ENCODE results near the gene CDC42BPA. TPM values are rescaled to one million over a fixed set of nuclear protein-coding genes. Genes with fewer than 3 reads are reported as not detected.

Gene CDC42BPA
- polyA plus RNA-seq, 1 donor (not counting 4 experiments of a cell fraction or from before 2014, with no cell fraction given): 9.2 TPM

GRCh38 chr1:227043755-227044154, 274.5 kb downstream of the CDC42BPA start:
- dilution Hi-C loops (cut with MboI; ENCODE audit: extremely low pct_ligation_motif_present, low sequenced_read_pairs): no loop called here
- Histone ChIP-seq H3K4me2 (ENCODE audit: control insufficient read depth, extremely low read depth, insufficient read depth, low read depth, low read length) (no peak overlapping the region), H3K9me3 (ENCODE audit: control insufficient read depth, low read depth, low read length) (no peaks in the 10 kb centered on the region), H3K27me3 (ENCODE audit: control insufficient read depth, extremely low read depth, insufficient read depth, low read length) (no peaks in the 10 kb centered on the region), H3K79me2 (ENCODE audit: control insufficient read depth, insufficient read depth, low read length) (no peaks in the 10 kb centered on the region), H3K9me1 (ENCODE audit: control insufficient read depth, extremely low read depth, insufficient read depth, low read length) (no peaks in the 10 kb centered on the region), H3K36me3 (ENCODE audit: control insufficient read depth in 2 of 2, extremely low read depth in 1 of 2, insufficient read depth in 2 of 2, low read length in 2 of 2) (peaks cover 0 to 3% of the 10 kb centered on the region in 2 experiments), H2AFZ (ENCODE audit: control insufficient read depth, low read length) (no peak overlapping the region), H3K4me1 (ENCODE audit: control insufficient read depth, extremely low read depth, insufficient read depth, low read length) (no peaks in the 10 kb centered on the region), H4K20me1 (ENCODE audit: control insufficient read depth, extremely low read depth, insufficient read depth, low read length) (no peaks in the 10 kb centered on the region), H3K9ac (ENCODE audit: control insufficient read depth, extremely low read depth, insufficient read depth, low read length) (no peak overlapping the region), H3K4me3 (ENCODE audit: control insufficient read depth in 2 of 3, extremely low read depth in 1 of 3, insufficient read depth in 2 of 3, low read depth in 1 of 3, low read length in 3 of 3) (no peak overlapping the region), H3K27ac (ENCODE audit: control insufficient read depth, insufficient read depth, low read length) (no peak overlapping the region)
- TF ChIP-seq EZH2 (IDR thresholded peaks at IDR 0.05; ENCODE audit: low read length): no peak
- no peak for TF ChIP-seq CTCF (optimal IDR thresholded peaks at IDR 0.05 in 1 of 3, IDR thresholded peaks at IDR 0.05 in 1 of 3, conservative IDR thresholded peaks at IDR 0.05 in 1 of 3; ENCODE audit: extremely low read depth in 1 of 3, insufficient read depth in 2 of 3, low read length in 3 of 3)
- no peak for FAIRE-seq
- no peak for DNase-seq (ENCODE audit: low read depth, low spot score)

- no peaks in the 10 kb centered on the region for H3K27me3 ChIP-seq (ENCODE audit: control insufficient read depth, extremely low read depth, insufficient read depth, low read length)
- H3K9ac ChIP-seq (ENCODE audit: control insufficient read depth, extremely low read depth, insufficient read depth, low read length): no peak overlapping the region
- H3K4me1 ChIP-seq (ENCODE audit: control insufficient read depth, extremely low read depth, insufficient read depth, low read length): no peaks in the 10 kb centered on the region
- H3K27ac ChIP-seq (ENCODE audit: control insufficient read depth, insufficient read depth, low read length): no peak overlapping the region
- H3K9me3 ChIP-seq (ENCODE audit: control insufficient read depth, low read depth, low read length): no peaks in the 10 kb centered on the region
- H3K9me1 ChIP-seq (ENCODE audit: control insufficient read depth, extremely low read depth, insufficient read depth, low read length): no peaks in the 10 kb centered on the region
- dilution Hi-C loops (cut with MboI; ENCODE audit: extremely low pct_ligation_motif_present, low sequenced_read_pairs): no loop called here
- FAIRE-seq (no peak), DNase-seq (ENCODE audit: low read depth, low spot score) (no peak)
- H3K36me3 ChIP-seq (ENCODE audit: control insufficient read depth in 2 of 2, extremely low read depth in 1 of 2, insufficient read depth in 2 of 2, low read length in 2 of 2): peaks cover 0 to 5% of the 10 kb centered on the region in 2 experiments
- no peaks in the 10 kb centered on the region for H4K20me1 ChIP-seq (ENCODE audit: control insufficient read depth, extremely low read depth, insufficient read depth, low read length)
- H3K79me2 ChIP-seq (ENCODE audit: control insufficient read depth, insufficient read depth, low read length): no peaks in the 10 kb centered on the region
- H3K4me2 ChIP-seq (ENCODE audit: control insufficient read depth, extremely low read depth, insufficient read depth, low read depth, low read length): no peak overlapping the region
- H2AFZ ChIP-seq (ENCODE audit: control insufficient read depth, low read length): no peak overlapping the region
- H3K4me3 ChIP-seq (ENCODE audit: control insufficient read depth in 2 of 3, extremely low read depth in 1 of 3, insufficient read depth in 2 of 3, low read depth in 1 of 3, low read length in 3 of 3): no peak overlapping the region
- TF ChIP-seq EZH2 (IDR thresholded peaks at IDR 0.05; ENCODE audit: low read length) (no peak), CTCF (optimal IDR thresholded peaks at IDR 0.05 in 1 of 3, IDR thresholded peaks at IDR 0.05 in 1 of 3, conservative IDR thresholded peaks at IDR 0.05 in 1 of 3; ENCODE audit: extremely low read depth in 1 of 3, insufficient read depth in 2 of 3, low read length in 3 of 3) (no peak)
Observed at GRCh38 chr1:227042292-227042691, 276.0 kb downstream of the CDC42BPA start.
